ENCODE measurements around the gene TRPM3.

Gene TRPM3

GRCh38 chr9:71096421-71097108 is 24.9 kb downstream of the TRPM3 start:
- peak; percentile 2 for DNase-seq

GRCh38 chr9:71094708-71095251 is 26.6 kb downstream of the TRPM3 start:
- no peak for DNase-seq

- DNase-seq: no peak
Observed at GRCh38 chr9:71090896-71091295, 30.5 kb downstream of the TRPM3 start.

- DNase-seq: no peak
Observed at GRCh38 chr9:71079451-71079850, 42.0 kb downstream of the TRPM3 start.

GRCh38 chr9:71076096-71076495 is 45.3 kb downstream of the TRPM3 start:
- DNase-seq: no peak

GRCh38 chr9:71073494-71073893 is 47.9 kb downstream of the TRPM3 start:
- no peak for DNase-seq

- DNase-seq: no peak
Observed at GRCh38 chr9:71072587-71072986, 48.8 kb downstream of the TRPM3 start.

- DNase-seq: no peak
Observed at GRCh38 chr9:71071633-71072032, 49.8 kb downstream of the TRPM3 start.

GRCh38 chr9:71058660-71059059 is 62.8 kb downstream of the TRPM3 start:
- DNase-seq: no peak

- no peak for DNase-seq
Observed at GRCh38 chr9:71052287-71052686, 69.1 kb downstream of the TRPM3 start.

- DNase-seq: no peak
Observed at GRCh38 chr9:71048280-71048679, 73.1 kb downstream of the TRPM3 start.

- no peak for DNase-seq
Observed at GRCh38 chr9:71042448-71042990, 78.9 kb downstream of the TRPM3 start.

GRCh38 chr9:71037521-71037920 is 83.9 kb downstream of the TRPM3 start:
- DNase-seq: no peak

- peak; percentile 93 for DNase-seq
Observed at GRCh38 chr9:71036501-71036900, 84.9 kb downstream of the TRPM3 start.

GRCh38 chr9:71032779-71033178 is 88.6 kb downstream of the TRPM3 start:
- DNase-seq: no peak

GRCh38 chr9:71025728-71026127 is 95.7 kb downstream of the TRPM3 start:
- DNase-seq: no peak

- DNase-seq: no peak
Observed at GRCh38 chr9:71025201-71025600, 96.2 kb downstream of the TRPM3 start.

GRCh38 chr9:71010258-71010657 is 111.2 kb downstream of the TRPM3 start:
- no peak for DNase-seq

GRCh38 chr9:71005456-71005855 is 116.0 kb downstream of the TRPM3 start:
- DNase-seq: no peak

- DNase-seq: no peak
Observed at GRCh38 chr9:71004196-71004595, 117.2 kb downstream of the TRPM3 start.

GRCh38 chr9:71003346-71003745 is 118.1 kb downstream of the TRPM3 start:
- no peak for DNase-seq

GRCh38 chr9:71001780-71002386 is 119.5 kb downstream of the TRPM3 start:
- DNase-seq: peak; percentile 63

- DNase-seq: no peak
Observed at GRCh38 chr9:70998962-70999361, 122.5 kb downstream of the TRPM3 start.

GRCh38 chr9:70995511-70995910 is 125.9 kb downstream of the TRPM3 start:
- DNase-seq: no peak
